Esophagus muscularis mucosa (tissue), 3 donors: ENCODE results near the gene PRDM5.

Experiments used
- CTCF ChIP-seq, 3 experiments: fragments of 200-600 bp in 2 of 3; fragments of 450-650 bp in 1 of 3; sonication (generic) in 2 of 3; IDR thresholded peaks; one replicate each; pipeline ENCODE4 v1.5.1; 2017 to 2019; ENCODE audit warnings: antibody characterized with exemption in 3 of 3, mild to moderate bottlenecking in 2 of 3, moderate library complexity in 1 of 3
- POLR2A ChIP-seq: fragments of 450-650 bp; IDR thresholded peaks from one replicate; pipeline ENCODE4 v1.6.1; 2017; ENCODE audit warnings: antibody characterized with exemption, moderate library complexity, mild to moderate bottlenecking, low read depth

GRCh38 chr4:120844528-120844921 lies 78.0 kb downstream of the PRDM5 start:
- no peak for TF ChIP-seq POLR2A
- no peak for TF ChIP-seq CTCF (IDR thresholded peaks at IDR 0.05)
